BJ (cell line): ENCODE measurements around the gene LRTM2. TPM values are rescaled to one million over a fixed set of nuclear protein-coding genes. Genes with fewer than 3 reads are reported as not detected.

Experiments used
- CTCF ChIA-PET: fragments of 350-600 bp; formaldehyde crosslinking; extraction: SDS; loops from one replicate; lab custom pipeline; 2021; ENCODE audit warnings: antibody characterized with exemption, inconsistent platforms; lab: Yijun Ruan, JAX
- POLR2A ChIA-PET: fragments of 300-600 bp; sonication (Branson Sonifier 250); formaldehyde crosslinking; extraction: SDS; loops from one replicate; lab custom pipeline; 2021; ENCODE audit warnings: antibody characterized with exemption; lab: Charles Lee
- DNase-seq: peaks from one replicate; pipeline ENCODE4 v3.0.0-alpha.2; 2011; ENCODE audit warnings: low read depth
- H3K27me3 ChIP-seq: 2 replicates; pipeline ENCODE4 v1.6.0; 2011; ENCODE audit warnings: low read length; ENCODE audit not compliant: control insufficient read depth, insufficient read depth
- H3K36me3 ChIP-seq: 2 replicates; pipeline ENCODE4 v1.5.1; 2011; ENCODE audit warnings: low read length; ENCODE audit not compliant: control insufficient read depth, insufficient read depth
- H3K4me3 ChIP-seq: 2 replicates; pipeline ENCODE4 v1.5.1; 2011; ENCODE audit warnings: low read depth, mild to moderate bottlenecking, control low read depth, low read length
- CTCF ChIP-seq: IDR thresholded peaks from 2 replicates; pipeline ENCODE4 v1.5.1; 2011; ENCODE audit warnings: low read depth, mild to moderate bottlenecking, control low read depth, inconsistent platforms, low read length, moderate library complexity; ENCODE audit not compliant: insufficient read depth
- polyA plus RNA-seq: library from polyadenylated mRNA; depleted of rRNA; stranded (reverse); fragments of >200 nt; gene quantifications from 2 replicates; pipeline ENCODE4 v1.2.3, GENCODE V29; 2011

The LRTM2 gene
- polyA plus RNA-seq, 1 experiment, result not detected

- Histone ChIP-seq H3K4me3 (no peak overlapping the region), H3K36me3 (no peaks in the 10 kb centered on the region), H3K27me3 (no peaks in the 10 kb centered on the region)
- no peak for DNase-seq
- TF ChIP-seq CTCF, result no peak
- ChIA-PET CTCF (no interaction called here), POLR2A (no interaction called here)
Measured at GRCh38 chr12:1778911-1779310, 41.5 kb upstream of the LRTM2 start.

GRCh38 chr12:1779783-1780182 is 40.6 kb upstream of the LRTM2 start:
- POLR2A ChIA-PET, result interaction anchor here (0.6 kb wide), 1 partner anchor 168 kb away, joined by 3 read pairs; no protein-coding TSS in a partner anchor
- H3K27me3 ChIP-seq, result no peaks in the 10 kb centered on the region
- no peak overlapping the region for H3K4me3 ChIP-seq
- no peak for TF ChIP-seq CTCF
- CTCF ChIA-PET, result interaction anchor here (0.7 to 0.8 kb wide), 2 partner anchors 127 to 128 kb away, joined by 3 read pairs; no protein-coding TSS in a partner anchor
- H3K36me3 ChIP-seq, result no peaks in the 10 kb centered on the region
- no peak for DNase-seq

GRCh38 chr12:1781772-1782171 is 38.6 kb upstream of the LRTM2 start:
- CTCF ChIA-PET, result interaction anchor here (0.9 to 12.6 kb wide), 5 partner anchors 9 to 147 kb away, joined by 4 to 242 read pairs (median 8); no protein-coding TSS in a partner anchor
- TF ChIP-seq CTCF, result no peak
- POLR2A ChIA-PET, result no interaction called here
- no peak overlapping the region for H3K4me3 ChIP-seq
- H3K27me3 ChIP-seq, result no peaks in the 10 kb centered on the region
- no peaks in the 10 kb centered on the region for H3K36me3 ChIP-seq
- no peak for DNase-seq

GRCh38 chr12:1782215-1782614 is 38.1 kb upstream of the LRTM2 start:
- ChIA-PET POLR2A (no interaction called here), CTCF (interaction anchor here (1.0 to 12.6 kb wide), 4 partner anchors 8 to 126 kb away, joined by 4 to 242 read pairs (median 15); no protein-coding TSS in a partner anchor)
- Histone ChIP-seq H3K27me3 (no peaks in the 10 kb centered on the region), H3K4me3 (no peak overlapping the region), H3K36me3 (no peaks in the 10 kb centered on the region)
- TF ChIP-seq CTCF, result no peak
- no peak for DNase-seq

GRCh38 chr12:1787714-1788113 is 32.7 kb upstream of the LRTM2 start:
- CTCF ChIA-PET, result interaction anchor here (0.6 to 12.6 kb wide), 5 partner anchors 8 to 670 kb away, joined by 3 to 242 read pairs (median 3); no protein-coding TSS in a partner anchor
- no peak for TF ChIP-seq CTCF

More at GRCh38 chr12:1787714-1788113, 32.7 kb upstream of the LRTM2 start:
- no peak overlapping the region for H3K4me3 ChIP-seq
- POLR2A ChIA-PET, result no interaction called here
- H3K27me3 ChIP-seq, result no peaks in the 10 kb centered on the region
- H3K36me3 ChIP-seq, result peaks cover 3% of the 10 kb centered on the region; the same call in 1 of the 2 replicates
- DNase-seq, result no peak
